C4-2B (cell line): ENCODE data around the gene ADGRV1.
"Not testable (repeated sequence)": the region's sequence is repeated elsewhere in the genome, so short reads cannot be mapped to it uniquely, and the experiment has no call there.

Experiments used
- H3K27ac ChIP-seq: fragments of 450-650 bp; 2 replicates; pipeline ENCODE4 v1.5.1; 2017
- CTCF ChIP-seq: fragments of 450-650 bp; conservative IDR thresholded peaks from 2 replicates; pipeline ENCODE4 v1.5.1; 2017; ENCODE audit warnings: mild to moderate bottlenecking
- ZFX ChIP-seq: fragments of 450-650 bp; IDR thresholded peaks from 2 replicates; pipeline ENCODE4 v1.6.1; 2017

ADGRV1 gene

GRCh38 chr5:90682278-90682677 lies 123.7 kb downstream of the ADGRV1 start:
- no peak overlapping the region for H3K27ac ChIP-seq
- TF ChIP-seq ZFX (no peak), CTCF (no peak)

DNA sequence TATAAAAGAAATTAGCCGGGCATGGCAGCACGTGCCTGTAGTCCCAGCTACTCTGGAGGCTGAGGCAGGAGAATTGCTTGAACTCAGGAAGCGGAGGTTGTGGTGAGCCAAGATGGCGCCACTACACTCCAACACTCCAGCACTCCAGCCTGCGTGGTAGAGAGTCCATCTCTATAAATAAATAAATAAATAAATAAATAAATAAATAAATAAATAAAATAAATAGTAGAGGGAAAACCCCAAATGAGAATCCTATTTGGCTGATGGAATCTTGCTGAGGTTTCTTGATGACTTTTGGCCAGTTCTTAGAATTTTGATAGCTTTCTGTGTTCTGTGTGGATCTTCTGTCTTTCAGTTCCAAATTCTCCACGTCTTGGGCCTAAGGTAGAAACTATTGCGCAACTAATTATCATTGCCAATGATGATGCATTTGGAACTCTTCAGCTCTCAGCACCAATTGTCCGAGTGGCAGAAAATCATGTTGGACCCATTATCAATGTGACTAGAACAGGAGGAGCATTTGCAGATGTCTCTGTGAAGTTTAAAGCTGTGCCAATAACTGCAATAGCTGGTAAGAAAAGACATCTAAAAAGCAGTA lies 126.9 kb downstream of the ADGRV1 start:
- TF ChIP-seq CTCF (no peak), ZFX (no peak)
- H3K27ac ChIP-seq, result no peak overlapping the region

- H3K27ac ChIP-seq, result not testable (repeated sequence)
Measured at GRCh38 chr5:90686363-90686762, 127.8 kb downstream of the ADGRV1 start.

DNA sequence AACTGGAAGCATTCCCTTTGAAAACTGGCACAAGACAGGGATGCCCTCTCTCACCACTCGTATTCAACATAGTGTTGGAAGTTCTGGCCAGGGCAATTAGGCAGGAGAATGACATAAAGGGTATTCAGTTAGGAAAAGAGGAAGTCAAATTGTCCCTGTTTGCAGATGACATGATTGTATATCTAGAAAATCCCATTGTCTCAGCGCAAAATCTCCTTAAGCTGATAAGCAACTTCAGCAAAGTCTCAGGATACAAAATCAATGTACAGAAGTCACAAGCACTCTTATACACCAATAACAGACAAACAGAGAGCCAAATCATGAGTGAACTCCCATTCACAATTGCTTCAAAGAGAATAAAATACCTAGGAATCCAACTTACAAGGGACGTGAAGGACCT lies 128.9 kb downstream of the ADGRV1 start:
- not testable (repeated sequence) for H3K27ac ChIP-seq

DNA sequence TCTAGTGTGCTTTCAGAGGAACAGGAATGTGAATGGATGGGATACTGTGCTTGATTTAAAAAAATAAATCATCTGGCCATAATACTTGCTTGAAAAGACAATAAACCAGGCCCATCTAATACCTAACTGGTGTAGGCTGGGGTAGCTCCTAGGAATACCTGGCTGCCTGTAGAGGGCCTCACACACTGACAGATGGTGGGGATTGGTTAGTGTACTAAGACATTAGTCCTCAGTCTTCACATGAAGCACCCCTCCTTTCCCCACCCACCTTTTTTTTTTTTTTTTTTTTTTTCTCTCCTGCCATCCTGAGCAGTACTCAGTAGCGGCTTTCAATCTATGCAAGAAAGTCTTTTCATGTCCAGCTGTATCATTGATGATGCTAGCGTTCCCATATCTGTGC lies 130.5 kb downstream of the ADGRV1 start:
- no peak overlapping the region for H3K27ac ChIP-seq
- TF ChIP-seq ZFX (no peak), CTCF (no peak)

DNA sequence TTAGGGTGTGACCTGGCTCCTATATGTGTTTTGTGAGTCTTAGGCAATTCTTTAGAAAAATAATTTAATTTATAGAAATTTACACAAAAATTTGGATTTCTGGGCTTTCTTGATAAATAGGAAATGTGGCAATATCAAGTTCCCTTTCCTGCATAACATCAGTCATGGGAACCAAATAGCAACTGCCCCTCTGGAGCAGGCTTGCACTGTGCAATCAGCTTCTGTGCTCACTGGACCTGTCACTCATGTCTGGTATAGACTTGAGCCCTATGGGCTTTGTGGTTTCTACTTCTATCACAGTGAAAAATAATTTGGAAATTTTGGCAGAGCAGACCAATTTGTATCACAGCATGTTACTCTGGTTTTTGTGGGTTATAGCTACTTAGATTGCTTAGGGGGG lies 131.7 kb downstream of the ADGRV1 start:
- H3K27ac ChIP-seq, result no peak overlapping the region
- no peak for TF ChIP-seq CTCF
- no peak for TF ChIP-seq ZFX

- TF ChIP-seq ZFX (no peak), CTCF (no peak)
- H3K27ac ChIP-seq, result no peak overlapping the region
Measured at GRCh38 chr5:90691533-90691932, 132.9 kb downstream of the ADGRV1 start.

DNA sequence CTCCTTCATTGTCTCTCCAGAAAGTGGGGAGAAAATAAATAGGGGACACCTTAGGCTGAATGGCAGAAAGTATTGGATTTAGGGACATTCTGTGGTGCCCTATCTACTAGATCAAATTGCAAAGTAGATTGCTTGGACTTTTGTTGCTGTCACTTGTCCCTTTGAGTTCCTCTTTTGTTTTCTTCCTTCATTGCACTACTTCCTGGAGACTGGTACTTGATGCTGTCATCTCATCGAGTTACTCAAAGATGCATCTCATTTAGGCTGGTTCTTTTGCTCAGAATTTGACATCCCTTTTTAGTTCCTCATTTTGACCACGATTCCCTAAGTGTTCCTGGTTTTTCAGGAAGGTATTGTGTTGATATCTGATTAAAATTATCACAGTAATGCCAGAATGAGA lies 137.6 kb downstream of the ADGRV1 start:
- no peak overlapping the region for H3K27ac ChIP-seq
- TF ChIP-seq ZFX, result no peak

GRCh38 chr5:90700299-90700698 lies 141.7 kb downstream of the ADGRV1 start:
- H3K27ac ChIP-seq, result no peak overlapping the region
- TF ChIP-seq CTCF (no peak), ZFX (no peak)
